Measurements from ENCODE around the gene RALGDS.

RALGDS gene

GRCh38 chr9:133133681-133134387 is 12.8 kb upstream of the RALGDS start:
- Histone ChIP-seq H3K4me1 (ENCODE audit: insufficient read depth, low read length) (peaks cover 12% of the 10 kb centered on the region; the same call in 1 of the 2 replicates), H3K9me3 (ENCODE audit: control insufficient read depth, insufficient read depth, low read length) (no peaks in the 10 kb centered on the region), H3K9ac (ENCODE audit: low read depth, low read length) (no peak overlapping the region), H3K36me3 (ENCODE audit: insufficient read depth, low read length) (no peaks in the 10 kb centered on the region)

GRCh38 chr9:133132174-133132573 is 11.1 kb upstream of the RALGDS start:
- Histone ChIP-seq H3K9ac (ENCODE audit: low read depth, low read length) (no peak overlapping the region), H3K4me1 (ENCODE audit: insufficient read depth, low read length) (peaks cover 12% of the 10 kb centered on the region; the same call in 1 of the 2 replicates), H3K9me3 (ENCODE audit: control insufficient read depth, insufficient read depth, low read length) (no peaks in the 10 kb centered on the region), H3K36me3 (ENCODE audit: insufficient read depth, low read length) (no peaks in the 10 kb centered on the region)

GRCh38 chr9:133131506-133131905 is 10.5 kb upstream of the RALGDS start:
- no peaks in the 10 kb centered on the region for H3K9me3 ChIP-seq (ENCODE audit: control insufficient read depth, insufficient read depth, low read length)
- no peaks in the 10 kb centered on the region for H3K36me3 ChIP-seq (ENCODE audit: insufficient read depth, low read length)
- no peak overlapping the region for H3K9ac ChIP-seq (ENCODE audit: low read depth, low read length)
- H3K4me1 ChIP-seq (ENCODE audit: insufficient read depth, low read length), result peaks cover 12% of the 10 kb centered on the region; the same call in 1 of the 2 replicates

GRCh38 chr9:133130685-133131244 is 9.7 kb upstream of the RALGDS start:
- Histone ChIP-seq H3K4me1 (ENCODE audit: insufficient read depth, low read length) (peaks cover 12% of the 10 kb centered on the region; the same call in 1 of the 2 replicates), H3K36me3 (ENCODE audit: insufficient read depth, low read length) (no peaks in the 10 kb centered on the region), H3K9ac (ENCODE audit: low read depth, low read length) (no peak overlapping the region), H3K9me3 (ENCODE audit: control insufficient read depth, insufficient read depth, low read length) (no peaks in the 10 kb centered on the region)

GRCh38 chr9:133129001-133129795 is 8.2 kb upstream of the RALGDS start:
- Histone ChIP-seq H3K4me1 (ENCODE audit: insufficient read depth, low read length) (peaks cover 11% of the 10 kb centered on the region; the same call in 1 of the 2 replicates), H3K36me3 (ENCODE audit: insufficient read depth, low read length) (no peaks in the 10 kb centered on the region), H3K9me3 (ENCODE audit: control insufficient read depth, insufficient read depth, low read length) (no peaks in the 10 kb centered on the region), H3K9ac (ENCODE audit: low read depth, low read length) (no peak overlapping the region)

GRCh38 chr9:133128152-133128551 is 7.1 kb upstream of the RALGDS start:
- Histone ChIP-seq H3K4me1 (ENCODE audit: insufficient read depth, low read length) (peaks cover 4% of the 10 kb centered on the region; the same call in 1 of the 2 replicates), H3K36me3 (ENCODE audit: insufficient read depth, low read length) (no peaks in the 10 kb centered on the region), H3K9me3 (ENCODE audit: control insufficient read depth, insufficient read depth, low read length) (no peaks in the 10 kb centered on the region), H3K9ac (ENCODE audit: low read depth, low read length) (no peak overlapping the region)

GRCh38 chr9:133127340-133127981 is 6.4 kb upstream of the RALGDS start:
- no peaks in the 10 kb centered on the region for H3K4me1 ChIP-seq (ENCODE audit: insufficient read depth, low read length)
- no peaks in the 10 kb centered on the region for H3K36me3 ChIP-seq (ENCODE audit: insufficient read depth, low read length)
- H3K9ac ChIP-seq (ENCODE audit: low read depth, low read length), result no peak overlapping the region
- H3K9me3 ChIP-seq (ENCODE audit: control insufficient read depth, insufficient read depth, low read length), result no peaks in the 10 kb centered on the region

- Histone ChIP-seq H3K4me1 (ENCODE audit: insufficient read depth, low read length) (no peaks in the 10 kb centered on the region), H3K36me3 (ENCODE audit: insufficient read depth, low read length) (no peaks in the 10 kb centered on the region), H3K9me3 (ENCODE audit: control insufficient read depth, insufficient read depth, low read length) (no peaks in the 10 kb centered on the region), H3K9ac (ENCODE audit: low read depth, low read length) (no peak overlapping the region)
Measured at GRCh38 chr9:133126697-133127339, 5.8 kb upstream of the RALGDS start.

- H3K4me1 ChIP-seq (ENCODE audit: insufficient read depth, low read length), result peaks cover 3% of the 10 kb centered on the region
Measured at GRCh38 chr9:133125941-133126696, 5.1 kb upstream of the RALGDS start.

GRCh38 chr9:133124907-133125275 is 3.9 kb upstream of the RALGDS start:
- Histone ChIP-seq H3K9ac (ENCODE audit: low read depth, low read length) (no peak overlapping the region), H3K36me3 (ENCODE audit: insufficient read depth, low read length) (no peaks in the 10 kb centered on the region), H3K4me1 (ENCODE audit: insufficient read depth, low read length) (peaks cover 6% of the 10 kb centered on the region), H3K9me3 (ENCODE audit: control insufficient read depth, insufficient read depth, low read length) (no peaks in the 10 kb centered on the region)

More at GRCh38 chr9:133125941-133126696, 5.1 kb upstream of the RALGDS start:
- Histone ChIP-seq H3K9ac (ENCODE audit: low read depth, low read length) (no peak overlapping the region), H3K9me3 (ENCODE audit: control insufficient read depth, insufficient read depth, low read length) (no peaks in the 10 kb centered on the region), H3K36me3 (ENCODE audit: insufficient read depth, low read length) (no peaks in the 10 kb centered on the region)

- H3K9ac ChIP-seq (ENCODE audit: low read depth, low read length), result no peak overlapping the region
- no peaks in the 10 kb centered on the region for H3K9me3 ChIP-seq (ENCODE audit: control insufficient read depth, insufficient read depth, low read length)
- peaks cover 12% of the 10 kb centered on the region for H3K4me1 ChIP-seq (ENCODE audit: insufficient read depth, low read length)
- H3K36me3 ChIP-seq (ENCODE audit: insufficient read depth, low read length), result no peaks in the 10 kb centered on the region
Measured at GRCh38 chr9:133124123-133124906, 3.3 kb upstream of the RALGDS start.

GRCh38 chr9:133122935-133123611 is 2.0 kb upstream of the RALGDS start:
- Histone ChIP-seq H3K4me1 (ENCODE audit: insufficient read depth, low read length) (peaks cover 21% of the 10 kb centered on the region), H3K9me3 (ENCODE audit: control insufficient read depth, insufficient read depth, low read length) (no peaks in the 10 kb centered on the region), H3K9ac (ENCODE audit: low read depth, low read length) (no peak overlapping the region), H3K36me3 (ENCODE audit: insufficient read depth, low read length) (no peaks in the 10 kb centered on the region)

All from ES-I3 (cell line).